GM21576 (cell line): ENCODE results near the gene PTGR3.

ENCODE experiments used
- ATAC-seq: cut with Tn5 transposase; IDR thresholded peaks from one replicate; pipeline ENCODE4 v1.9.1; 2021; ENCODE audit warnings: mild to moderate bottlenecking, moderate library complexity; ENCODE audit not compliant: unreplicated experiment

PTGR3 gene

GRCh38 chr18:75238100-75238499, 29.2 kb upstream of the PTGR3 start:
- no peak for ATAC-seq

GRCh38 chr18:75235896-75236295, 27.0 kb upstream of the PTGR3 start:
- no peak for ATAC-seq

- no peak for ATAC-seq
Measured at GRCh38 chr18:75234901-75235300, 26.0 kb upstream of the PTGR3 start.

GRCh38 chr18:75231053-75231406, 22.1 kb upstream of the PTGR3 start:
- ATAC-seq: no peak

- ATAC-seq: no peak
Measured at GRCh38 chr18:75230163-75231052, 21.5 kb upstream of the PTGR3 start.

GRCh38 chr18:75229437-75229836, 20.5 kb upstream of the PTGR3 start:
- ATAC-seq: no peak

- ATAC-seq: no peak
Measured at GRCh38 chr18:75228967-75229366, 20.0 kb upstream of the PTGR3 start.

GRCh38 chr18:75227535-75228296, 18.8 kb upstream of the PTGR3 start:
- no peak for ATAC-seq

GRCh38 chr18:75226956-75227316, 18.0 kb upstream of the PTGR3 start:
- no peak for ATAC-seq

- ATAC-seq: no peak
Measured at GRCh38 chr18:75226286-75226955, 17.5 kb upstream of the PTGR3 start.

- ATAC-seq: no peak
Measured at GRCh38 chr18:75223687-75224347, 14.9 kb upstream of the PTGR3 start.

GRCh38 chr18:75222407-75222806, 13.5 kb upstream of the PTGR3 start:
- no peak for ATAC-seq

GRCh38 chr18:75221897-75222296, 13.0 kb upstream of the PTGR3 start:
- no peak for ATAC-seq

- ATAC-seq: no peak
Measured at GRCh38 chr18:75221397-75221796, 12.5 kb upstream of the PTGR3 start.

GRCh38 chr18:75220551-75221355, 11.8 kb upstream of the PTGR3 start:
- no peak for ATAC-seq

GRCh38 chr18:75219745-75220375, 10.9 kb upstream of the PTGR3 start:
- no peak for ATAC-seq

GRCh38 chr18:75218065-75218923, 9.4 kb upstream of the PTGR3 start:
- ATAC-seq: no peak

- ATAC-seq: no peak
Measured at GRCh38 chr18:75216911-75217689, 8.2 kb upstream of the PTGR3 start.
